Kidney epithelial cell (primary cell): ENCODE measurements around the gene MAZ. TPM values are rescaled to one million over a fixed set of nuclear protein-coding genes. Genes with fewer than 3 reads are reported as not detected.
"Not testable (repeated sequence)": the region's sequence is repeated elsewhere in the genome, so short reads cannot be mapped to it uniquely, and the experiment has no call there.

Experiments used
- DNase-seq: peaks from one replicate; pipeline ENCODE4 v3.0.0-alpha.2; 2010; ENCODE audit warnings: low read depth
- H3K27me3 ChIP-seq: 2 replicates; pipeline ENCODE4 v1.6.0; 2011; ENCODE audit warnings: low read length; ENCODE audit not compliant: control insufficient read depth, insufficient read depth
- H3K36me3 ChIP-seq: 2 replicates; pipeline ENCODE4 v1.5.1; 2011; ENCODE audit warnings: low read length; ENCODE audit not compliant: control insufficient read depth, insufficient read depth
- H3K4me3 ChIP-seq: 2 replicates; pipeline ENCODE4 v1.5.1; 2011; ENCODE audit warnings: low read depth, mild to moderate bottlenecking, control low read depth, low read length
- total RNA-seq: library from RNA; depleted of rRNA; stranded (reverse); fragments of >200 nt; gene quantifications from 2 replicates; pipeline ENCODE4 v1.2.3, GENCODE V29; 2015
- TF ChIP-seq, protein P1 (sequence below): IDR thresholded peaks from 2 replicates; pipeline ENCODE4 v1.5.1; 2011; ENCODE audit warnings: mild to moderate bottlenecking, moderate library complexity, low read length, control low read depth, inconsistent platforms; ENCODE audit not compliant: insufficient read depth, poor library complexity, severe bottlenecking

The MAZ gene
- total RNA-seq, 1 donor from 2014 or later, result 164 TPM

DNA sequence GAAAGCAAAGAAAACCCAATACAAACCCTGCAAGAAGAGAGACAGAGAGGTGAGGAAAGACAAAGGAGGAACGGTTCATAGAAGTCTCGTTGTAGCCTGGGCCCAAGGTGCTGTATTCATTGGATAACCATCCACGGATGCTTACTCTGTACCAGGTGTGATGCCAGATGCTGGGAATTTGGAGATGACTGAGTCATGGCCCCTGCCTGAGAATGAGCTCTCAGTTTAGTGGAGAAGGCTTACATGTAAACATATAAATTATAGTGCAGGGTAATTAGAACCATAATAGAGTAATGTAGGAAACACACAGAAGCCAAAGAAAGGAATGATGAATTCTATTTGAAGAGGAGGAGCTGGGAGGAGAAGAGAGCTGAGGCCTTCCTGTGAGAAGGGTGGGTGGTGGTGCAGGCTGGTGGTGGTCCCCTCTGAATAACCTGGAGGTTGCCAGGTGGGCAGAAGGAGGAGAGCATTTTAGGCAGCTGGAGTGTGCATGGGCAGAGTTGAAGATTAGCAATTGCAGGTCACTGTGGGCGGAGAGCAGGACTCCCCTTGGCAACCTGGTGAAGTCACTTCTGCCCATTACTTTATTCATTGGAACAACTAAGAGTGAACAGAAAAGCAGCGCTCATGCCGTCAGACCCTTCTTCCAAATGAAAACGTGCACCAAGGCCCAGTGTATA is 35.9 kb upstream of the MAZ start:
- Histone ChIP-seq H3K36me3 (no peaks in the 10 kb centered on the region), H3K4me3 (no peak overlapping the region), H3K27me3 (no peaks in the 10 kb centered on the region)
- TF ChIP-seq, protein P1, sequence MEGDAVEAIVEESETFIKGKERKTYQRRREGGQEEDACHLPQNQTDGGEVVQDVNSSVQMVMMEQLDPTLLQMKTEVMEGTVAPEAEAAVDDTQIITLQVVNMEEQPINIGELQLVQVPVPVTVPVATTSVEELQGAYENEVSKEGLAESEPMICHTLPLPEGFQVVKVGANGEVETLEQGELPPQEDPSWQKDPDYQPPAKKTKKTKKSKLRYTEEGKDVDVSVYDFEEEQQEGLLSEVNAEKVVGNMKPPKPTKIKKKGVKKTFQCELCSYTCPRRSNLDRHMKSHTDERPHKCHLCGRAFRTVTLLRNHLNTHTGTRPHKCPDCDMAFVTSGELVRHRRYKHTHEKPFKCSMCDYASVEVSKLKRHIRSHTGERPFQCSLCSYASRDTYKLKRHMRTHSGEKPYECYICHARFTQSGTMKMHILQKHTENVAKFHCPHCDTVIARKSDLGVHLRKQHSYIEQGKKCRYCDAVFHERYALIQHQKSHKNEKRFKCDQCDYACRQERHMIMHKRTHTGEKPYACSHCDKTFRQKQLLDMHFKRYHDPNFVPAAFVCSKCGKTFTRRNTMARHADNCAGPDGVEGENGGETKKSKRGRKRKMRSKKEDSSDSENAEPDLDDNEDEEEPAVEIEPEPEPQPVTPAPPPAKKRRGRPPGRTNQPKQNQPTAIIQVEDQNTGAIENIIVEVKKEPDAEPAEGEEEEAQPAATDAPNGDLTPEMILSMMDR, result no peak
- no peak for DNase-seq

DNA sequence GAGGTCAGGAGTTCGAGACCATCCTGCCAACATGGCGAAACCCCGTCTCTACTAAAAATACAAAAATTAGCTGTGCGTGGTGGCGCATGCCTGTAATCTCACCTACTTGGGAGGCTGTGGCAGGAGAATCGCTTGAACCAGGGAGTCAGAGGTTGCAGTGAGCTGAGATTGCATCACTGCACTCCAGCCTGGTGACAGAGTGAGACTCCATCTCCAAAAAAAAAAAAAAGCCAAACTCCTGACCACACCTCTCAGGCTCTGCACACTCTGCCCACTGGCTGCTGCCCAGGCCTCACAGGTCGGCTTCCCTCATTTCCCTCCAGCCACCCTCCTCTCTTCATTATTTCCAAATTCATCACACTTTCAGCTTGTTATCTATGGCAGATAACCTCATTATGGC is 34.0 kb upstream of the MAZ start:
- not testable (repeated sequence) for H3K27me3 ChIP-seq, DNase-seq, H3K4me3 ChIP-seq, H3K36me3 ChIP-seq

DNA sequence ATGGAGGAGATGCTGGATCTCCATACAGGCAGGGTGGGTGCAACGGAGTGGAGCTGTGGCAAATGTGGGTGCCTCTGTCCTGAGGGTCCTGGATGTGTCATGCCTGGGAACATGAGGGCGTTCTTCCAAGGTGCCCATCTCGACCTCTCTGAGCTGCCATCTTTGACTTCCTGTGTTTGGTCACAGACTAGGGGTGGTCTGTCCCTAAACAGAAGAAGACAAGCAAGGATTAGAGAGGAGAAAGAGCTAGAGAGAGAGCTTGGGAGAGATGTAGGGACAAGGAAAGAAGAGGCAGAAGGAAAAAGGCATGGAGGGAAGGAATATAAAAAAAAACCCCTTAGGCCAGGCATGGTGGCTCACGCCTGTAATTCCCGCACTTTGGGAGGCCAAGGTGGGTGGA is 31.6 kb upstream of the MAZ start:
- Histone ChIP-seq H3K4me3 (no peak overlapping the region), H3K27me3 (peaks cover 2% of the 10 kb centered on the region), H3K36me3 (no peaks in the 10 kb centered on the region)
- TF ChIP-seq, protein P1, result no peak
- no peak for DNase-seq

DNA sequence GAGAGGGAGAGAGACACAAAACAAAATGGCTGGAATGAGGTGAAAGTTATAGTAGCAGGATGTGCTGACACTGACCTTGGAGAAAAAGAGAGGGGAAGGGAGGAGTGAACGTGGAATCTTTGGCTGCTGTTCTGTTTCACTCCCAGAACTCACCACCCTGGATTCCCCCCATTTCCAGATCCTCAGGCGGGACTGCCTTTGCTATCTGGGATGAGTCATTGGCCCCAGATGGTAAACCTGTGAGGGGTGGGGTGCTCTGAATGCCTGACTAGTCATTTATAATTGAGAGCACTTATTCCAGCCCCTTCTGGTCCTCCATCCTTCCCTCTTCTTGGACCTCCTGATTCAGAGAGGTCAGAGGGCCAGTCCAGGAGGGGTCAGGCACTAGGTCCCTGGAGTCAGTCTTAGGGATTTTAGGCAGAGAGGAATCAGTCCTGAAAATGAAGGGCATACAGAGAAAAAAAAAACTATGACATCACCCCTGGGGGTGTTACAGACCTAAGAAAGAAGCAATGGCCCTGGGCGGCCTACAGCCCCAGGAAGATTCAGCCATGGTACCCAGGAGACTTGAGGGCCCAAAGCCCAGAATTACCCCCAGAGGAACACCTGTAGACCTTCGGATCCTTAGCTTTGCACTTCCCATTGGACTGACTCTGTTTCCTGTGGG is 30.5 kb upstream of the MAZ start:
- Histone ChIP-seq H3K4me3 (no peak overlapping the region), H3K36me3 (no peaks in the 10 kb centered on the region), H3K27me3 (peaks cover 2% of the 10 kb centered on the region)
- TF ChIP-seq, protein P1, result no peak
- DNase-seq, result peak; percentile 32

DNA sequence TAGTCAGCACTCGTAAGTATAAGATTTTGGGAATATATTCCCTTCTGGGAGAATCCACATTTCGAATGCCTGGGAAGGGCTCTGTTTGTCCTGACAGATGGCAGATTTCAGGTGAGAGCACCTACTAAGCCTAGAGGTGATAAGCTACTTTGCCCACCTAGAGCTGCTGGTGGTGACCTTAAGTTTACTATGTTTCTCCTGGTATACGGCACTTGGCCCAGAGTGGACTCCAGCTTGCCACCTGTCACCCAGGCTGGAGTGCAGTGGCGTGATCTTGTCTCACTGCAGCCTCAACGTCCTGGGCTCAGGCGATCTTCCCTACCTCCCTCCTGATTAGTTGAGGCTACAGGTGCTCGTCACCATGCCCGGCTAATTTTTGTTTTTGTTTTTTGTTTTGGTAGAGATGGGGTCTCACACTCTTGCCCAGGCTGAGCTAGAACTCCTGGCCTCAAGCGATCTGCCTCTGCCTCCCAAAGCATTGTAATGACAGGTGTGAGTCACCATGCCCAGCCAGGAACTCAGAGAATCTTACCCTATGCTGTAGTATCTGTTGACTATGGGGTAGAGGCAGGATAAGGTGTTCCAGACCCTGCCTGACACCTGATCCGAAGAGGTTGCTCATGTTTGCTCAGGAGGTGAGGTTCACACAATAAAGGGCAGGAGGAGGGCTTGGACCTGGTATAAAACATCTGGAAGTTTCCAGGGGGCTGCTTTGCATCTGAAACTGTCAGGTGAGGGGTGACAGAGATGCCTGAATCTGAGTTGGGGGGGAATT is 28.6 kb upstream of the MAZ start, which contains the start of gene ZG16:
Gene ZG16, plus strand, starts transcription at position 681 of the 775 bp plus-strand sequence. CDS start 1,011 bp downstream, outside the sequence.
- DNase-seq, result no peak
- TF ChIP-seq, protein P1, result no peak

DNA sequence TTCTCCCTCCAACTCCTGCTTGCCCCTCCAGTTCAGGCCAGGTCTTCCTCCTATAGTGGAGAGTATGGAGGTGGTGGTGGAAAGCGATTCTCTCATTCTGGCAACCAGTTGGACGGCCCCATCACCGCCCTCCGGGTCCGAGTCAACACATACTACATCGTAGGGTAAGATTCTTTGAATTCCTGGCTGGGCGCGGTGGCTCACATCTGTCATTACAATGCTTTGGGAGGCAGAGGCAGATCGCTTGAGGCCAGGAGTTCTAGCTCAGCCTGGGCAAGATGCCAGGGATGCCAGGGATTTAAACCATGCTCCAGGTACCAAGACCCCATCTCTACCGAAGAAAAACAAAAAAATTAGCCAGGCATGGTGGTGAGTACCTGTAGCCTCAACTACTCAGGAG is 26.9 kb upstream of the MAZ start:
- Histone ChIP-seq H3K27me3 (peaks cover 2% of the 10 kb centered on the region), H3K4me3 (no peak overlapping the region), H3K36me3 (no peaks in the 10 kb centered on the region)
- TF ChIP-seq, protein P1, result no peak
- no peak for DNase-seq

More for the DNA sequence above, 28.6 kb upstream of the MAZ start, which contains the start of gene ZG16:
- Histone ChIP-seq H3K4me3 (no peak within 1 kb of the TSS), H3K27me3 (peaks cover 2% of the 10 kb centered on the region), H3K36me3 (no peaks in the 10 kb centered on the region)

DNA sequence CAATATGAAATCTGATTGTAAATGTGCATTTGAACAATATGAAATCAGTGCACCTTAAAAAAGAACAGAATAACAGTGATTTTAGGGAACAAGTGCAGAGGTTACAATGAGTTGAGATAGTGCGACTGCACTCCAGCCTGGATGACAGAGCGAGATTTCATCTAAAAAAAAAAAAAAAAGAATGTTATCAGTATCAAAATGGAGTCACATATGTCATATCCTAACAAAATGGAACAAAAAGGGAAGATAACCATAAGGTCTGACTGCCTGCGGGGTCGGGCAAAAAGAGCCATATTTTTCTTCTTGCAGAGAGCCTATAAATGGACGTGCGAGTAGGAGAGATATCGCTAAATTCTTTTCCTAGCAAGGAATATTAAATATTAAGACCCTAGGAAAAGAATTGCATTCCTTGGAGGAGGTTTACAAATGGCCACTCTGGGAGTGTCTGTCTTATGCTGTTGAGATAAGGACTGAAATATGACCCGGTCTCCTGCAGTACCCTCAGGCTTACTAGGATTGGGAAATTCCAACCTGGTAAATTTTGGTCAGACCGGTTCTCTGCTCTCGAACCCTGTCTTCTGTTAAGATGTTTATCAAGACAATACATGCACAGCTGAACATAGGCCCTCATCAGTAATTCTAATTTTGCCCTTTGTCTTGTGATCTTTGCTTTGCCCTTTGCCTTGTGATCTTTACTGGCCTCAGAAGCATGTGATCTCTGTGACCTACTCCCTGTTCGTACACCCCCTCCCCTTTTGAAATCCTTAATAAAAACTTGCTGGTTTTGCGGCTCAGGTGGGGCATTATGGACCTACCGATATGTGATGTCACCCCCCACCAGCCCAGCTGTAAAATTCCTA is 23.0 kb upstream of the MAZ start:
- H3K27me3 ChIP-seq, H3K4me3 ChIP-seq, H3K36me3 ChIP-seq, DNase-seq: not testable (repeated sequence)
